Mucosa of rectum (tissue), 2 donors: Measurements from ENCODE around the gene CACNA1G.

Source experiments
- H3K27ac ChIP-seq, 2 donors: one replicate each; pipeline ENCODE4 v1.7.0; 2013; ENCODE audit warnings: inconsistent platforms in 2 of 2, low read depth in 2 of 2, low read length in 2 of 2
- H3K27me3 ChIP-seq, 2 donors: one replicate each; pipeline ENCODE4 v1.7.0; 2013; ENCODE audit warnings: low read length in 2 of 2; ENCODE audit not compliant: control insufficient read depth in 2 of 2, insufficient read depth in 2 of 2
- H3K36me3 ChIP-seq, 2 donors: one replicate each; pipeline ENCODE4 v1.7.0; 2013; ENCODE audit warnings: low read length in 2 of 2; ENCODE audit not compliant: control insufficient read depth in 2 of 2, insufficient read depth in 2 of 2
- H3K4me1 ChIP-seq, 2 donors: one replicate each; pipeline ENCODE4 v1.7.0; 2013; ENCODE audit warnings: low read length in 2 of 2, mild to moderate bottlenecking in 1 of 2; ENCODE audit not compliant: control insufficient read depth in 2 of 2, insufficient read depth in 2 of 2
- H3K4me3 ChIP-seq, 2 donors: one replicate each; pipeline ENCODE4 v1.7.0; 2013; ENCODE audit warnings: low read length in 2 of 2
- H3K9ac ChIP-seq, 2 donors: one replicate each; pipeline ENCODE4 v1.7.0; 2013; ENCODE audit warnings: low read length in 2 of 2, low read depth in 1 of 2, mild to moderate bottlenecking in 1 of 2
- H3K9me3 ChIP-seq, 2 donors: one replicate each; pipeline ENCODE4 v1.7.0; 2013; ENCODE audit warnings: low read length in 2 of 2; ENCODE audit not compliant: control insufficient read depth in 2 of 2
- donor health status: healthy.
- donor health status: Normal muscosa, but diverticular disease.

The CACNA1G gene

DNA sequence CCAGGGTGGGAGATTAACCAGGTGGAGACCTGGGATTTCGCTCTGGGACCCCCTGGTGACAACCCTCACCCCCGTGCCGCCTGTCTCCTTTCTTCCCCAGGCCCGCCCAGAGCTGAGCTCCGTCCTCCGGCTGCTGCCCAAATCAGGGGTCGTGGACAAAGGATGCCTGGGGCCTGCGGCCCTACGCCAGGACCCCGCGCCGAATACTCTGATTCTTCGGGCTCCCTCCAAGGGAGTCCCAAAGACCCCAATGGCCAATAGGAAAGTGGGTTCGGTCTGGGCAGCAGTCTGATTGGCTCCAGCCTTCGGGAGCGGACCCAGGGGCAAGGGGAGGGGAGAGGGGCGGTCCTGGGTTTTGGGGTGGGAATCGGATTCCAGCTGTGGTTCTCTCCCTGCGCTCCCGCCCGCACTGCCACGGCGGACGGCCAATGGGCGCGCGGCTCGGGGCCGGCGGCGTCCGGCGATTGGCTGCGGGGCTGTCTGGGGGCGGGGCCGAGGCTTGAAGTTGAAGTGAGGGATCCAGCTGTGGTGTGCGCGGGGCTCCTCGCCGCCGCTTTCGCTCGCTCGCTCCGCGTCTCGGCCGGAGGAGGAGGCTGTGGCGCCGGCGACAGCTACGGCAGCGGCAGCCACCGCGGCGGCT is at the start of gene CACNA1G:
CACNA1G (plus strand) TSS at position 531 of the 640 bp plus-strand sequence. CDS start 745 bp downstream, outside the sequence.
- Histone ChIP-seq H3K27me3 (peaks cover 40 to 49% of the 10 kb centered on the region in 2 donors), H3K9me3 (no peaks in the 10 kb centered on the region), H3K4me1 (peaks cover 16 to 19% of the 10 kb centered on the region in 2 donors), H3K4me3 (peak within 1 kb of the TSS; percentile 55 to 68), H3K36me3 (peaks cover under 1 to 5% of the 10 kb centered on the region in 2 donors), H3K27ac (no peak within 1 kb of the TSS), H3K9ac (no peak within 1 kb of the TSS)

DNA sequence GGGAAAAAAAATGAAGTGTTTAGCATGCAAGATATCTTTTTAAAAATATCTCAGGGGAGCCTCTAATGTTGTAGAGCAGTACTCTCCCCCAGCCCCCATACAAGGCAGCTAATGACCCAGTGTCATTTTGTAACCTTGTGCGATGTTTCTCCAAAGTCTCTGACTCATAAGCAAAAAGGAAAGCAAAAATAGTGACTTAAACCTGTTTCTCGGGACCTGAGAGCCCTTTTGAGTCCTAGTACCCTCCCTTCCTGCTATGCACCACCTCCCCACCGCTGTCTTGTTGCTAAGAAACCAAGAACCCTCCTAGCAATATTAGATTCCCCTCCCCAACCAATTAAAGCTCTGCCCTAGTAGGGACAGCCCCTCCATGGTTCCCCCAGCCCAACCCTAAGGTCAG is 49.5 kb upstream of the CACNA1G start:
- Histone ChIP-seq H3K36me3 (no peaks in the 10 kb centered on the region), H3K27me3 (no peaks in the 10 kb centered on the region), H3K4me3 (no peak overlapping the region), H3K4me1 (peaks cover 11 to 14% of the 10 kb centered on the region in 2 donors), H3K9me3 (no peaks in the 10 kb centered on the region), H3K27ac (no peak overlapping the region), H3K9ac (no peak overlapping the region)

GRCh38 chr17:50513495-50513894 is 47.0 kb upstream of the CACNA1G start:
- Histone ChIP-seq H3K9ac (no peak overlapping the region), H3K4me1 (peaks cover 13 to 19% of the 10 kb centered on the region in 2 donors), H3K9me3 (no peaks in the 10 kb centered on the region), H3K27me3 (no peaks in the 10 kb centered on the region), H3K4me3 (no peak overlapping the region), H3K27ac (no peak overlapping the region), H3K36me3 (no peaks in the 10 kb centered on the region)

DNA sequence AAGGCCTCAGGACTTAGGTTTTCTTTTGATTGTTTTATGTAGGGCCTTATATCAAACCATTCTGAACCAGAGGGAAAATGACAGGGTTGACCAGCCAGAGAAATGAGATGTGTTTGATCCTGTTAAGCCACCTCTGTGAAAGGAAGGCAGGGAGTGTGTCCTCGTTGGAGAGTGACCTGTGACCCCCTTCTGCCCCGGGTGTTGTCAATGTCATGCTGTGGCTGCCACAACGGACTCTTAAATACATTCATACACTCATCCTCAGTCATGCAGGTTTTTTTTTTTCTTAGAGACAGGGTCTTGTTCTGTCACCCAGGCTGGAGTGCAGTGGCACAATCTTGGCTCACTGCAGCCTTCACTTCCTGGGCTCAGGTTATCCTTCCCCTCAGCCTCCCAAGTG is 46.1 kb upstream of the CACNA1G start:
- H3K27ac ChIP-seq, result no peak overlapping the region
- no peaks in the 10 kb centered on the region for H3K36me3 ChIP-seq
- H3K9me3 ChIP-seq, result no peaks in the 10 kb centered on the region
- H3K9ac ChIP-seq, result no peak overlapping the region
- H3K4me1 ChIP-seq, result peaks cover 7 to 13% of the 10 kb centered on the region in 2 donors
- H3K4me3 ChIP-seq, result no peak overlapping the region
- H3K27me3 ChIP-seq, result no peaks in the 10 kb centered on the region

DNA sequence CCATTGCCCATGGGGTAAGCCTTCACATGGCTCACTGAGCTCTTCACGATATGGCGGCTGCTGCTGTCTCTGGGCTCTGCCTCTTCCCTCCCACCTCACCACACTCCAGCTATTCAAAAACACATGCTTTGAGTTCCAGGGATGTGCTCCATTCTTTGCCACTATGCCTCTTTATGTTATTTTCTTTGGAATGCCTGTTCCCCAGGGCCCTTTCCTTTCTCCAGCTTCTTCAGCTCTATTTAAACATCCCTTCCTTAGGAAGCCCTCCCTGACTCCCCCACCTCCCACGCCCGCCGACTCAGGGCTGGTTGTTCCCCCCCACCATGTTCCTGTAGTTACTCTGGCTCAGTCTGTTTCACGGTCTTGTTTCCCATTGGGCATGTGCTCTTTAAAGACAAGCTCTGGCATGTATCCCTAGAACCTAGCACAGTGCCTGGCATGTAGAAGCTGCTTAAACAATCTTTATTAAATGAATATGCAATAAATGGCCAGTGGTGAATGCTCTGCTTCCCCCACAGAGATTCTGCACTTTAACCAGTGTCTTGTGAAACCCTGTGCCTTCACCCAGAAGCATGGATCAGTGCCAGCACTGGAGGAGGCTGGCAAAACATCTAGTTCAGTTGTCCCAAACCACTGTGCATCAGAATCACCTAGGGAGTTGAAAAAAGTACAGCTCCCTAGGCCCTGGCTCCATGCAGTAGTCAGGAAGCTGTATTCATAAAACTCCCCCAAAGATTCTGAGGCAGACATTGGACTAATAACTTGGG is 45.4 kb upstream of the CACNA1G start:
- H3K27me3 ChIP-seq, result no peaks in the 10 kb centered on the region
- H3K4me1 ChIP-seq, result peaks cover 7 to 13% of the 10 kb centered on the region in 2 donors
- H3K27ac ChIP-seq, result no peak overlapping the region
- no peaks in the 10 kb centered on the region for H3K9me3 ChIP-seq
- H3K36me3 ChIP-seq, result no peaks in the 10 kb centered on the region
- no peak overlapping the region for H3K4me3 ChIP-seq
- no peak overlapping the region for H3K9ac ChIP-seq

- Histone ChIP-seq H3K4me3 (no peak overlapping the region), H3K9me3 (no peaks in the 10 kb centered on the region), H3K36me3 (no peaks in the 10 kb centered on the region), H3K4me1 (peaks cover 7 to 13% of the 10 kb centered on the region in 2 donors), H3K9ac (no peak overlapping the region), H3K27me3 (no peaks in the 10 kb centered on the region), H3K27ac (peak overlapping the region; percentile 37 to 57)
Observed at GRCh38 chr17:50517011-50517410, 43.5 kb upstream of the CACNA1G start.

GRCh38 chr17:50517504-50518383 is 42.8 kb upstream of the CACNA1G start:
- peaks cover 4 to 7% of the 10 kb centered on the region in 2 donors for H3K4me1 ChIP-seq
- H3K36me3 ChIP-seq, result no peaks in the 10 kb centered on the region
- H3K27ac ChIP-seq, result peak overlapping the region; percentile 37 to 65
- no peaks in the 10 kb centered on the region for H3K9me3 ChIP-seq
- no peak overlapping the region for H3K9ac ChIP-seq
- no peak overlapping the region for H3K4me3 ChIP-seq
- no peaks in the 10 kb centered on the region for H3K27me3 ChIP-seq

DNA sequence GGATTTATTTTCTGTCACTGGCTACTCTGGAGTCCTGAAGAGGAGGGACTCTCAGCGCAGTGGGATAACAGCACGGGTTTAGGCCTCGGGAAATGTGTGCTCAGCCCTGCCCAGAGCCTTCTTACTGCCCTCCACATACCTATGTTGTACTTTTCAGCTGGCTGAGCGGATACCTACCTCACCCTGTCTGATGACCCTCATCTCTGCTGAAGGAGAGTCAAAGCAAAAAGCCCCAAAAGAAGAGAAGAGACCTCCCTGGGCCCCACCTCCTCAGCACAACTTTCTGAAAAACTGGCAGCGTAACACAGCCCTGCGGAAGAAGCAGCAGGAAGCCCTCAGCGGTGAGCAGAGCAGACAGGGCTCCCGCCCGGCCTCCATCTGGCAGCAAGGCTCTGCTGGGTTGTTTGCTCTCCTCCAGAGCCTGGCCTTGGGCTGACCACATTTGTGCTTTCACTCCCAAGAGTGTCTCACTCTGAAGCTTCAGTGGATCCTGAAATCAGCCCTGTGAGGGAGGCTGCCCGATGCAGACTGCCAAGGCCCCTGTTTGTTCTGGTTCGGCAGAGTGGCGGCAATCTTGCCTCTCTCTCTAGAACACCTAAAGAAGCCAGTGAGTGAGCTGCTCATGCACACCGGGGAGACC is 42.0 kb upstream of the CACNA1G start:
- Histone ChIP-seq H3K36me3 (no peaks in the 10 kb centered on the region), H3K9me3 (no peaks in the 10 kb centered on the region), H3K27ac (peak overlapping the region; percentile 2 to 65), H3K27me3 (no peaks in the 10 kb centered on the region), H3K4me1 (peaks cover 4 to 7% of the 10 kb centered on the region in 2 donors), H3K4me3 (no peak overlapping the region), H3K9ac (peak overlapping the region; percentile 12 to 14)

DNA sequence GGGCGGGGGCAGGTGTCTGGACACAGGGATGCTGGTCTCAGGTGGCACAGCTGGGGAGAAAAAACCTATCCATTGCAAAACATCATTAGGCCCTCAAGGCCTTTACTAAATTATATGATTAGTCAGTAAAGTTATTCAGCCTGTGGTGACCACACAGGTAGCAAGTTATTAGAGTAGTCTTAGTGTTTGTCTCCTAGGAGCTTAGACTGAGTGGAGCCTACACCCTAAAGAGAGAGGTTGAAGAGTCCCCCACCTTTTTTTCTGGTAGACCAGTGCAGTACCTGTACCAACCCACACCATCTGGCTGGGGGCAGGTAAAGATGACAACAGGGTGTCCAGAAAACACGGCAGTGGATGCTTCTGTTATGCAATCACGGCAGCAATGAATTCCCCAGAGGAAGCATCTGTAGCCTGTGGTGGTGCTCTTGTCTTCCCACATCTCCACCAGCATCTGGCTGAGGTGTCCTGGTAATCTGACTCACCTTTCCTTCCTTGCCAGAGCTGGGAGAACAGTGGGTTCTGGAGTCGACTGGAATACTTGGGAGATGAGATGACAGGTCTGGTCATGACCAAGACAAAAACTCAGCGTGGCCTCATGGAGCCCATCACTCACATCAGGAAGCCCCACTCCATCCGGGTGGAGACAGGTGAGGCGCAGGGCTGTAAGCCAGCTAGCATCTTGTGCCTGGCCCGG is 41.2 kb upstream of the CACNA1G start:
- Histone ChIP-seq H3K9me3 (no peaks in the 10 kb centered on the region), H3K9ac (no peak overlapping the region), H3K36me3 (no peaks in the 10 kb centered on the region), H3K27ac (no peak overlapping the region), H3K27me3 (no peaks in the 10 kb centered on the region), H3K4me1 (peaks cover 4 to 7% of the 10 kb centered on the region in 2 donors), H3K4me3 (no peak overlapping the region)
